Forelimb muscle (tissue), 1 donor: Measurements from ENCODE around the gene ZNF526. TPM values are rescaled to one million over a fixed set of nuclear protein-coding genes. Genes with fewer than 3 reads are reported as not detected.

Experiments used
- polyA plus RNA-seq: library from polyadenylated mRNA; unstranded; fragments of 120-200 nt; gene quantifications from one replicate; pipeline ENCODE4 v1.2.1, GENCODE V29; 2013; ENCODE audit not compliant: insufficient read length

ZNF526 gene
- polyA plus RNA-seq, 1 donor, result 5.1 TPM

Other genes starting within 250 kb of the ZNF526 start
- 0.61 TPM for gene ATP1A3, start 226.1 kb upstream of the ZNF526 start, polyA plus RNA-seq
- gene GRIK5, start 150.1 kb upstream of the ZNF526 start, polyA plus RNA-seq, result 2.5 TPM
- 10.1 TPM for gene ZNF574, start 144.1 kb upstream of the ZNF526 start, polyA plus RNA-seq
- gene POU2F2, start 87.9 kb upstream of the ZNF526 start, polyA plus RNA-seq, result 1.3 TPM
- gene DEDD2, start 2.6 kb upstream of the ZNF526 start, polyA plus RNA-seq, result 13.3 TPM
- gene GSK3A, start 22.3 kb downstream of the ZNF526 start, polyA plus RNA-seq, result 42.1 TPM
- 33.8 TPM for gene ERF, start 34.8 kb downstream of the ZNF526 start, polyA plus RNA-seq
- 34.2 TPM for gene CIC, start 48.9 kb downstream of the ZNF526 start, polyA plus RNA-seq
- 0.49 TPM for gene PRR19, start 81.8 kb downstream of the ZNF526 start, polyA plus RNA-seq
- gene PAFAH1B3, start 82.3 kb downstream of the ZNF526 start, polyA plus RNA-seq, result 22.3 TPM
- 0.43 TPM for gene TMEM145, start 93.0 kb downstream of the ZNF526 start, polyA plus RNA-seq
- gene MEGF8, start 105.3 kb downstream of the ZNF526 start, polyA plus RNA-seq, result 30.3 TPM
- gene CNFN, start 170.0 kb downstream of the ZNF526 start, polyA plus RNA-seq, result not detected
- gene LIPE, start 207.1 kb downstream of the ZNF526 start, polyA plus RNA-seq, result 11.1 TPM
- not detected for gene CXCL17, start 222.6 kb downstream of the ZNF526 start, polyA plus RNA-seq